T-helper 2 cell treated with Interferon-gamma antibody and Interleukin-4, amounts not matched to agents 5 μg/mL and 100 μg/mL, for 36 hours (primary cell): Measurements from ENCODE around the gene KCNH3.
"Not testable (repeated sequence)": the region's sequence is repeated elsewhere in the genome, so short reads cannot be mapped to it uniquely, and the experiment has no call there.

Source experiments
- DNase-seq: peaks from one replicate; pipeline ENCODE4 v3.0.0; 2021; ENCODE audit warnings: low spot score
- H3K27ac Mint-ChIP-seq: one replicate; pipeline ENCODE4 v1.8.0; 2021; ENCODE audit warnings: mild to moderate bottlenecking, mixed read lengths
- H3K27me3 Mint-ChIP-seq: one replicate; pipeline ENCODE4 v1.8.0; 2021; ENCODE audit warnings: low read depth, mixed read lengths
- H3K36me3 Mint-ChIP-seq: one replicate; pipeline ENCODE4 v1.8.0; 2021; ENCODE audit warnings: low read depth, mixed read lengths
- H3K4me1 Mint-ChIP-seq: one replicate; pipeline ENCODE4 v1.8.0; 2021; ENCODE audit warnings: low read depth, mixed read lengths
- H3K4me3 Mint-ChIP-seq: one replicate; pipeline ENCODE4 v1.8.0; 2022; ENCODE audit warnings: mild to moderate bottlenecking, moderate library complexity, mixed read lengths
- H3K9me3 Mint-ChIP-seq: one replicate; pipeline ENCODE4 v1.8.0; 2021; ENCODE audit warnings: mixed read lengths

KCNH3 gene

DNA sequence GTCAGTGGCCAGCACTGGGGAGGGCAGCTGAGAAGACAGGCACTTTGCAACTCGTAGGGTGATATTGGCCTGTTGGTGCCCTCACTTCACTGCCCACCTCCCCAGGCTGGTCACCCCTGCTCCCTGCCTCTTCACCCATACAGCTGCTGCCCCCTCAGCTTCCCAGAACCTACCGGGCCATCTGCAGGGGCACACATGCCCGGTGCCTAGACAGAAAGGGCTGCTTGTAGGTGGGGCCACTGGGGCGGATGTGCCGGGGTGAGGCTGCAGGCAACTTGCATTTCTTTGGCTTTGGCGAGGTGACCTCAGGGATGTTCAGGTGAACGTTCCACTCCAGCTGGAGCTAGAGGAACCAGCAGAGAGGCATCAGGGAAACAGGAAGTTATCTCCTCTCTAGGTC lies 49.5 kb downstream of the KCNH3 start:
- H3K27me3 Mint-ChIP-seq: no peaks in the 10 kb centered on the region
- no peak overlapping the region for H3K4me3 Mint-ChIP-seq
- no peaks in the 10 kb centered on the region for H3K9me3 Mint-ChIP-seq
- no peak overlapping the region for H3K27ac Mint-ChIP-seq
- peaks cover 9% of the 10 kb centered on the region for H3K36me3 Mint-ChIP-seq
- DNase-seq: no peak
- no peaks in the 10 kb centered on the region for H3K4me1 Mint-ChIP-seq

DNA sequence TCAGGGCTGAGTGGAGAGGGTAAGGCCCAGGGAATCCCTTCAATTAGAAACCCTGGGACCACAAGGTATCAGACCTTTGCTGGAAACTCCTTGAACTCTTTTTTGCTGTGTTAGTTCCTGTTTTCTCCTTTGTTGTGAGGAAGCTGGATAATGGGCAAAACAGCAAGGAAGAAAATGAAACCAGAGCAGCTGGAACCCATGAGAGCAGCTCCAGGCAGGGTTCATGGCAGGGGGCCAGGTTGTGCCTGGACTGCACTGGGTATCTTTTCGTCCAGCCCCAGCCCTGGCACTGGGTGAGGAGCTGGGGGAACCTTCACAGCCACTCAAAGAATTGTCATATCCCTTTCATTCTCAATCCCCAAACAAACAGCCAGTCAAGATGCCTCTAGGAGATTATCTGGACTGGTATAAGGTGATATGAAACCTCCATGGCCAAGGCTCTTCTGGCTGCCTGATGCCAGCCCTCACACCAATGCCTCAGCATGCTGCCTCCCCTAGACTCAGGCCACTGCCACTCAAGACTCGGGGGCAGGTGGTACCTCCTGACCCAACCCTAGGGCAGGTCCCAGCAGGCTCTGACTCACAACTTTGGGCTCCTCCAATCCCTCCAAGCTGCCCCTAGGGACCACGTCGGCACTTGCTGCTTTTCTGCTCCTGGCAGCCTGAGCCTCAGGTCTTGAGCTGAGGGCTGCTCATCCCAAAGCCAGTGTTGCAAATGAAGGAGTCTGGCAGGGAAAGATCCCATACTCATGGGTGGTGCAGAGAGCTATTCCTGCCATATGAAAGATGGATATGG lies 50.1 kb downstream of the KCNH3 start:
- no peak overlapping the region for H3K27ac Mint-ChIP-seq
- H3K9me3 Mint-ChIP-seq: no peaks in the 10 kb centered on the region
- no peaks in the 10 kb centered on the region for H3K27me3 Mint-ChIP-seq
- peaks cover 9% of the 10 kb centered on the region for H3K36me3 Mint-ChIP-seq
- H3K4me1 Mint-ChIP-seq: no peaks in the 10 kb centered on the region
- no peak overlapping the region for H3K4me3 Mint-ChIP-seq
- DNase-seq: no peak

DNA sequence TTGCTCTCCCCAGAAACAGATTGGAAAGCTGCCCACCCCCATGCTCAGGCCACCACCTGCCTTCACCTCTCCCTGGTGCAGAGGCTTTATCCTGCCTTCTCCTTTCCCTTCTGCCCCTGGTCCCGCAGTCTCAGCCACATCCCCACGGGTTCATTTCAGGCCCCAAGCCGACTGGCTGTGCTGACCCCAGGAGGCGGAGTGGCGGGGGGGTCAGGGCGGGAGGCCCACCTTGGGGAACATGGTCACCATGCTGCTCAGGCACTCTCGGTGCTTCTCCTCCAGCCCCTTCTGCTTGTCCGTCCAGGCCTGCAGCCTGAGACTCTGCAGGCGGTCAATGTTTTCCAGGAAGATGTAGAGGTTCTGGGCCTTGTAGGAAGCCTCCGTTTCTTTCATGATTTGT lies 59.7 kb downstream of the KCNH3 start:
- no peak for DNase-seq
- H3K27me3 Mint-ChIP-seq: no peaks in the 10 kb centered on the region
- no peak overlapping the region for H3K27ac Mint-ChIP-seq
- no peaks in the 10 kb centered on the region for H3K4me1 Mint-ChIP-seq
- H3K4me3 Mint-ChIP-seq: no peak overlapping the region
- H3K36me3 Mint-ChIP-seq: no peaks in the 10 kb centered on the region
- no peaks in the 10 kb centered on the region for H3K9me3 Mint-ChIP-seq

DNA sequence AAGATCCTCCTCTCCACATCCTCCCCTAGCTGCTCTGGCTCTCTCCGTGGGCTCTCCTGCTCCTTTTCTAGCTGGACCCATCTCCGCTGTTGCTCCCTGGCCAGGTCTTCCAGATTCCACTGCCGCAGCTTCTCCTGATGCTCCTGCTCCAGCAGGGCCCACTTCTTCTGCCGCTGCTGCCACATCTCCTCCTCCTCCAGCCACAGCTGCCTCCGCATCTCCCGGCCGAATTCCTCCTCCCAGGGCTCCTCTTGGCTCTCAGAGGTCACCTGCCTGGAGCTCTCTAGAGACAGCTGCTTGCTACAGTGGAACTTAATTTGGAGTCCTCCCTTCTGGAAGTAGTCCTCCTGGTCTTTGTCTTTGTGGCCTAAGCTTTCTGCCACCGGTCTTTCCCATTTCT lies 61.1 kb downstream of the KCNH3 start:
- no peaks in the 10 kb centered on the region for H3K27me3 Mint-ChIP-seq
- peaks cover 1% of the 10 kb centered on the region for H3K4me1 Mint-ChIP-seq
- no peaks in the 10 kb centered on the region for H3K36me3 Mint-ChIP-seq
- H3K4me3 Mint-ChIP-seq: no peak overlapping the region
- no peaks in the 10 kb centered on the region for H3K9me3 Mint-ChIP-seq
- H3K27ac Mint-ChIP-seq: no peak overlapping the region
- DNase-seq: no peak

DNA sequence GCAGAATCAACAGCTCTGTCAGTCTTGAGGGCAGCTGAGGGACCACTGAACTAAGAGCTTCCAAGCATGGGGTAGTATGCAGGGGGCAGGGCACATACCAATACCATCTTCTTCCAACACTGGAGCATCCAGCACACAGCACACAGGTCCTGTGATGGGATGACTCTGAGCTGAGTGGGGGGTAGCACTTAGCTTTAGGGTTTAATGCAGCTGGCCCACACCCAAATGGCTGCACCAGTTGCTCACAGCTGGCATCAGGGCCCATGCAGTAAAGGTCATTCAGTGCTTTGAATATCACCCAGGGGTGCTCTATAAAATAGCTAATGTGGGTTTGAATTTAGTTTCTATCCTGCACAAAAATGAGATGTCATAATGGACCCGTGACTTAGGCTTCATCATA lies 64.9 kb downstream of the KCNH3 start:
- H3K4me1 Mint-ChIP-seq: peaks cover 2% of the 10 kb centered on the region
- peaks cover 3% of the 10 kb centered on the region for H3K27me3 Mint-ChIP-seq
- no peak overlapping the region for H3K4me3 Mint-ChIP-seq
- no peak for DNase-seq
- no peaks in the 10 kb centered on the region for H3K9me3 Mint-ChIP-seq
- H3K36me3 Mint-ChIP-seq: no peaks in the 10 kb centered on the region
- H3K27ac Mint-ChIP-seq: no peak overlapping the region

DNA sequence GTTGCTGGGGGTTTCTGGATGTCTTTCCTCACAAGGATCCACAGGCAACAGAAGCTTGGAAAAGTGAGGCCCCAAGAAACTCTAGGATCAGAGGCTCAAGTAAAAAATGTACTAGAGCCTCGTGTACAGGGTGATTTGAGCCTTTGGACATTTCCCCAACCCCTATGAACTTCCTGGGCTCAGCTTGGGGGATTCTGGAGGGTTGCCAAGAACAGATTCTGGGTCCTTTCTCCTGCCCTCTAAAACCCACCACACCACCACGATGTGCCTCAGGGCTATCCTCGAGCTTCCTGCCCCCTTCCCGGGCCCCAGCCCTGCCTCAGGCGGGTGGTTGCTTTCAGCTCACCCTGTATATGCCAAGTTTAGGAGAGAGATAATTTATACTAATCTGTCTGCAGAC lies 66.0 kb downstream of the KCNH3 start:
- Mint-ChIP-seq H3K36me3 (no peaks in the 10 kb centered on the region), H3K27me3 (peaks cover 3% of the 10 kb centered on the region), H3K4me3 (no peak overlapping the region), H3K9me3 (peaks cover 1% of the 10 kb centered on the region), H3K27ac (no peak overlapping the region), H3K4me1 (peaks cover 2% of the 10 kb centered on the region)
- DNase-seq: no peak

DNA sequence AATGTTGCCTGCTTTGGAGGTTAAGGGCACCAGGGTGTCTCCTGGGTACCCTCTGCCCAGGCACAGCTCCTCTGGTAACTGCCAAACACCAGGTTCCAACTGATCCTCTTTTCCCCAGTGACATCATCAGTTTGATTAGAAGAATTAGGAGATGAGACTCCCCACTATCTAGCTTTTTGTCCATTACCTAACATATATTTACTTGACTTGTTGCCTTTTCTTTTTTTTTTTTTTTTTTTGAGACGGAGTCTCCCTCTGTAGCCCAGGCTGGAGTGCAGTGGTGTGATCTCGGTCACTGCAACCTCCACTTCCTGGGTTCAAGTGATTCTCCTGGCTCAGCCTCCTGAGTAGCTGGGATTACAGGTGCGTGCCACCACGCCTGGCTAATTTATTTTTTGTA lies 66.7 kb downstream of the KCNH3 start, which contains the start of gene FAM186B:
Gene FAM186B (minus strand): TSS at position 101 of the 400 bp plus-strand sequence. CDS start 162 bp downstream, outside the sequence.
- not testable (repeated sequence) for H3K4me1 Mint-ChIP-seq, DNase-seq, H3K4me3 Mint-ChIP-seq, H3K36me3 Mint-ChIP-seq, H3K9me3 Mint-ChIP-seq, H3K27ac Mint-ChIP-seq, H3K27me3 Mint-ChIP-seq
